ENCODE data around the gene HTD2. TPM values are rescaled to one million over a fixed set of nuclear protein-coding genes. Genes with fewer than 3 reads are reported as not detected.
A peak's percentile ranks its signal among the peaks of the same experiment; 100 is the strongest.

Gene HTD2
- total RNA-seq, 6 donors from 2014 or later = 7.1 to 14.7 (median 9.0) TPM; not detected in 1

GRCh38 chr3:58298190-58298589, 8.1 kb upstream of the HTD2 start:
- no peak for TF ChIP-seq EP300 (IDR thresholded peaks at IDR 0.05)
- TF ChIP-seq CTCF (IDR thresholded peaks at IDR 0.05) = no peak
- no peak for TF ChIP-seq POLR2AphosphoS5 (IDR thresholded peaks at IDR 0.05)
- no peak for TF ChIP-seq POLR2A (IDR thresholded peaks at IDR 0.05)
- no peak for DNase-seq
- no peaks in the 10 kb centered on the region for H3K9me3 ChIP-seq
- no peaks in the 10 kb centered on the region for H3K4me1 ChIP-seq
- no peak for ATAC-seq (ENCODE audit: low FRiP score in 2 of 2)
- no peak overlapping the region for H3K4me3 ChIP-seq
- H3K27ac ChIP-seq = no peak overlapping the region
- H3K36me3 ChIP-seq = peaks cover 0 to 4% (median 2%) of the 10 kb centered on the region in 4 donors
- H3K27me3 ChIP-seq = no peaks in the 10 kb centered on the region
- 64 to 82% methylated on average over 3 of the region's 3 CpGs for WGBS, 2 donors

- H3K27ac ChIP-seq = no peak overlapping the region
- no peaks in the 10 kb centered on the region for H3K36me3 ChIP-seq
- no peaks in the 10 kb centered on the region for H3K9me3 ChIP-seq
- H3K4me3 ChIP-seq = no peak overlapping the region
- H3K4me1 ChIP-seq = no peaks in the 10 kb centered on the region
- H3K27me3 ChIP-seq = no peaks in the 10 kb centered on the region
- TF ChIP-seq POLR2AphosphoS5 (IDR thresholded peaks at IDR 0.05) = no peak
- no peak for TF ChIP-seq CTCF (IDR thresholded peaks at IDR 0.05)
- no peak for TF ChIP-seq EP300 (IDR thresholded peaks at IDR 0.05)
- no peak for TF ChIP-seq POLR2A (IDR thresholded peaks at IDR 0.05)
- no peak for DNase-seq
- no peak for ATAC-seq (ENCODE audit: low FRiP score in 2 of 2)
- 53 to 64% methylated on average over 2 of the region's 2 CpGs for WGBS, 2 donors
Observed at GRCh38 chr3:58299075-58299474, 7.2 kb upstream of the HTD2 start.

- H3K36me3 ChIP-seq = no peaks in the 10 kb centered on the region
- DNase-seq = no peak
- no peaks in the 10 kb centered on the region for H3K9me3 ChIP-seq
- H3K27me3 ChIP-seq = no peaks in the 10 kb centered on the region
- ATAC-seq (ENCODE audit: low FRiP score in 2 of 2) = peak in 1 of 2 donors; percentile 54
- TF ChIP-seq CTCF (IDR thresholded peaks at IDR 0.05) (peak; percentile 26 to 58 (median 31)), POLR2A (IDR thresholded peaks at IDR 0.05) (no peak)
- 16 to 20% methylated on average over 8 of the region's 8 CpGs for WGBS, 2 donors
- no peak overlapping the region for H3K4me3 ChIP-seq
- H3K27ac ChIP-seq = no peak overlapping the region
- H3K4me1 ChIP-seq = no peaks in the 10 kb centered on the region
Observed at GRCh38 chr3:58299839-58300516, 6.3 kb upstream of the HTD2 start.

- H3K27ac ChIP-seq = peak overlapping the region; percentile 97 to 99 (median 98)
- WGBS, 2 donors = 32 to 35% methylated on average over 10 of the region's 10 CpGs
- H3K9me3 ChIP-seq = no peaks in the 10 kb centered on the region
- ATAC-seq (ENCODE audit: low FRiP score in 2 of 2) (no peak), DNase-seq (peak in 1 of 2 donors; percentile 41)
- peaks cover 22 to 30% (median 25%) of the 10 kb centered on the region in 4 donors for H3K4me1 ChIP-seq
- H3K4me3 ChIP-seq = peak overlapping the region in 3 of 4 donors; percentile 67 to 91 (median 86)
- peaks cover 4 to 37% (median 19%) of the 10 kb centered on the region in 4 donors for H3K36me3 ChIP-seq
- TF ChIP-seq EP300 (IDR thresholded peaks at IDR 0.05) = no peak
- peak in 4 of 6 experiments; percentile 16 to 25 (median 24) for TF ChIP-seq CTCF (IDR thresholded peaks at IDR 0.05)
- H3K27me3 ChIP-seq = no peaks in the 10 kb centered on the region
Observed at GRCh38 chr3:58307639-58308215, 1.4 kb downstream of the HTD2 start.

- WGBS, 2 donors = 20 to 32% methylated on average over 1 of the region's 1 CpG
- ATAC-seq (ENCODE audit: low FRiP score in 2 of 2) (no peak), DNase-seq (no peak)
- Histone ChIP-seq H3K9me3 (no peaks in the 10 kb centered on the region), H3K36me3 (peaks cover 9 to 44% (median 24%) of the 10 kb centered on the region in 4 donors), H3K4me3 (no peak overlapping the region), H3K27ac (peak overlapping the region in 1 of 4 donors; percentile 20), H3K27me3 (no peaks in the 10 kb centered on the region), H3K4me1 (peaks cover 22 to 30% (median 25%) of the 10 kb centered on the region in 4 donors)
- TF ChIP-seq POLR2A (IDR thresholded peaks at IDR 0.05) (no peak), CTCF (IDR thresholded peaks at IDR 0.05) (no peak), POLR2AphosphoS5 (IDR thresholded peaks at IDR 0.05) (no peak), EP300 (IDR thresholded peaks at IDR 0.05) (no peak)
Observed at GRCh38 chr3:58308728-58309127, 2.4 kb downstream of the HTD2 start.
